Effector CD4-positive, alpha-beta T cell (primary cell): ENCODE data around the gene ALDH3B1. TPM values are rescaled to one million over a fixed set of nuclear protein-coding genes. Genes with fewer than 3 reads are reported as not detected.
"Not testable (repeated sequence)": the region's sequence is repeated elsewhere in the genome, so short reads cannot be mapped to it uniquely, and the experiment has no call there.

Experiments
- DNase-seq: peaks from one replicate; pipeline ENCODE4 v3.0.0-alpha.2; 2020
- total RNA-seq: gene quantifications from one replicate; lab custom pipeline; 2026; lab: John Stamatoyannopoulos, UW

Gene ALDH3B1
- total RNA-seq, result not detected

DNA sequence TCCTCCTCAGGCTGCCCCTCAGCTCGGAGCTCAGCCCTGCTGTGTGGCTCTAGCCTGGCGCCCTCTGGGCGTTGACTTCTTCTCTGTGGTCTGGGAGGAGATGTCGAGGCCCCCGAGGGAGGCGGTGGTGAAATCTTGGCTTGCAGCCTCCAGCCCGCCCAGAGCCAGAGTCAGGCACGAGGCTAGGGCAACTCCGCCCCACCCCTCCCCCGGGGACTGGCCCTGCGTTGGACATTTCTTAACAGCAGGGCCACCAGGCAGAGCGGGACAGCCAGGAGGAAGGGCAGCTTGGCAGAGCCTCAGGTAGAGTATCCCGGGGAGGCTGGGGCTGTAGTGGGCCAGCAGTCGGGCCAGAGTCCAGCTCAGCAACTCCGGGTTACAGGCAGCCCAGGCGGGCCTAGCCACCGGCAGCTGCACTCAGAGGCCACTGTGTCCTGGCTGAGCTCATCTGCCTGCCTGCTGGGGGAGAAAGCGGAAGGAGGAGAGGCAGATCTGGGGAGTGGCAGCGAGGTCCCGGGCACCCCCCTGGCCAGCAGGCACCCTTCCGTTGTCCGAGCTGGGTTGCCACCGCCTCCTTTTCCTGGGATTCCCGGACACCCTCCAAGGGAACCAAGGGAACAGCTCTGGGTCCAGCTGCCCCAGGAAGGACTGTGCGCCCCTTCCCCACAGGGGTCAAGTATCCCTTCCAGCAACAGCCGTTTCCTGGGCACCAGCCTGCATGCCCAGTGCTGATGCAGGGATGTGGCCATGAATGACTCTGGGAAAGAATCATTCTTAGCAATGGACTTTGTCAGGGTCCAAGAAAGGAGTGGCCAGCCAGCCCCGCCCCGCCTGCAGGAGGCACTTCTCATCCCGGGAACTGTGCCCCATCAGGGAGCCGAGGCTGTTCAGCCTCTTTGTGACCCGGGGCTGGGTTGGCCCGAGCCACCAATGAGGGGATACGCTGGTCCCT, at the start of gene ALDH3B1:
Gene ALDH3B1, plus strand, starts transcription at position 238 of the 952 bp plus-strand sequence. CDS start 4,971 bp downstream, outside the sequence.
- DNase-seq, result no peak

- DNase-seq, result not testable (repeated sequence)
Observed at GRCh38 chr11:67963217-67963616, 46.9 kb upstream of the ALDH3B1 start.

DNA sequence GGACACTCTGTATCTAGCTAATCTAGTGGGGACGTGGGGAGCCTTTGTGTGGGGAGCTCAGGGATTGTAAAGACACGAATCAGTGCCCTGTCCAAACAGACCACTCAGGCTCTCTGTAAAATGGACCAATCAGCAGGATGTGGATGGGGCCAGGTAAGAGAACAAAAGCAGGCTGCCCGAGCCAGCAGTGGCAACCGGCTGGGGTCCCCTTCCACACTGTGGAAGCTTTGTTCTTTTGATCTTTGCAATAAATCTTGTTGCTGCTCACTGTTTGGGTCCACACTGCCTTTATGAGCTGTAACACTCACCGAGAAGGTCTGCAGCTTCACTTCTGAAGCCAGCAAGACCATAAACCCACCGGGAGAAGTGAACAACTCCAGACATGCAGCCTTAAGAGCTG, 46.2 kb upstream of the ALDH3B1 start:
- not testable (repeated sequence) for DNase-seq

DNA sequence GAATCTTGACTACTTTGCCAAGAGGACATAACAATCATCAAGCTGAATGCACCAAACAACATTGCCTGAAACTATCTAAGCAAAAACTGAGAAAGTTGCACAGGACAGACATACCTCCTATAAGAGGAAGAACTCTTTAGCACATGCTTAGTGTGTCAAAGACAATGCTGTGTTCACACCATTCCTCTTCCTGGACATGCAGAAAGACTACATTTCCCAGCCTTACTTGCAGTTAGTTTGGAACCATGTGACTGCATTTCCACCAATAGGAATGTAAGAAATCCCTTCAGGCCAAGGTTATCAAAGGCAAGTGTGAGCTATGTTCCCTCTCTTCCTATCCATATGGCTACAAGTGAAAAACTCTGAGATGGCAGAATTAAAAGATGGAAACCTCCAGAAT, 45.4 kb upstream of the ALDH3B1 start:
- not testable (repeated sequence) for DNase-seq

GRCh38 chr11:67965830-67966348, 44.2 kb upstream of the ALDH3B1 start:
- not testable (repeated sequence) for DNase-seq

- not testable (repeated sequence) for DNase-seq
Observed at GRCh38 chr11:67974746-67975145, 35.4 kb upstream of the ALDH3B1 start.

DNA sequence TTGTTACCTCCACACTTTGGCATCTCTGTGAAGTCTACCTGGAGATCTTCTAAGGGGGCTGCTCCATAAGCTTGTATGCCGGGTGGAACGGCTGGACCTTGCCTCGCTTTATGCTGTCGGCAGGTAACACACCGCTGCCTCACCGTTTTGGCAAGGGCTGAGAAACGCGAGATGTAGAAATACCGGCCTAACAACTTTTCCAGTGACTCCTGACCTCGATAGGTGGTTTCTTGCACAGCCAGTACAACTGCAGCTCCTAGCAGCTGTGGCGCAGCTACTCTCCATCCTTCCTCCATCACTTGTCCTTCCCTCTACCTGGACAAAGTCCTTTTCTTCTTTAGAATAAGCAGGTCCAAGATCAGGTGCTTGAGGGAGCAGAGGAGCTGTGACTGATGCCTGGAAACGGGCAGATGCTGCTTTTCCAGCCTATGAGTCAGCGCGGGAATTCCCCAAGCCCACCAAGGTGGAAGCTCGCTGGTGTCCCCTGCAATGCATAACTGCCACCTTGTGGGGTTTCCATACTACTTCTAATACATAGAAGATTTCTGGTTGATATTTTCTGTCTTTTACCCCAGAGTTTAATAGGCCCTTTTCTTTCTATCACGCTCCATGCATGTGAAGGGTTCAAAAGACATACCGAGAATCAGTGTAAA, 31.2 kb upstream of the ALDH3B1 start:
- DNase-seq, result not testable (repeated sequence)

DNA sequence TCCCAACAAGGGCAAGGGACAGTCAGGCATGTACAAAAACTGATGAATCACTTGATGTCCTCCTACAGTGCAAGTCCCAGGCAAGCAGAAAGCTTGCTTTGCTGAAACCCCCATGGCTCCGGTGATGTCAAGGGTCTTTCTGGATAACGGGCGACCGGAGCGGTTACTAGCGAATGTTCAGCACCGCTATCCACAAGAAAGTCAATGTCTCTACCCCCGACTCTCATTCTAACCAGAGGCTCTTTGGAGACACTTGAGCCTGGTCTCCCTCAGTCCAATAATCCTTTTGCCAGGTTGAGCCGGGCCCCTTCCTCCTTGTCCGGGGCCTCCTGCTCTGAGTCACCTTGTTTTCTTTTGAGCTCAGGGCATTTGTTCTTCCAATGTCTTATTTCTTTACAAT, 28.9 kb upstream of the ALDH3B1 start:
- not testable (repeated sequence) for DNase-seq

- not testable (repeated sequence) for DNase-seq
Observed at GRCh38 chr11:67982255-67982857, 27.8 kb upstream of the ALDH3B1 start.

DNA sequence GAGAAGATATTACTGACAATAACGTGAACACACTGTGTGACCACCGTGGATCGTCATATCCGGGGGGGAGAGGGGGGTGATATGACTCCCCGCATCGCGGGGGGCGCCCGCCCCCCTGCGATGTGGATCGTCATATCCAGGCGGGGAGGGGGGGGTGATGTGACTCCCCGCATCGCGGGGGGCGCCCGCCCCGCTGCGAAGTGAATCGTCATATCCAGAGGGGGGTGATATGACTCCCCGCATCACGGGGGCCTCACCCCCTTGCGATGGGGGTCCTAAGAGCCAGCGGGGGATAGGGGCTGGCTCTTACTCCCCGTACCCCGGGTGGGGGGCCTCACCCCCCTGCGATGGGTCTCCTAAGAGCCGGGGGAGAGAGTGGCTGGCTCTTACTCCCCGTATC, 26.2 kb upstream of the ALDH3B1 start:
- no peak for DNase-seq

- DNase-seq, result not testable (repeated sequence)
Observed at GRCh38 chr11:67985302-67985701, 24.8 kb upstream of the ALDH3B1 start.

- not testable (repeated sequence) for DNase-seq
Observed at GRCh38 chr11:67990546-67991346, 19.4 kb upstream of the ALDH3B1 start.

GRCh38 chr11:67991347-67992121, 18.6 kb upstream of the ALDH3B1 start:
- not testable (repeated sequence) for DNase-seq

- peak; percentile 19 for DNase-seq
Observed at GRCh38 chr11:67993821-67994220, 16.3 kb upstream of the ALDH3B1 start.

DNA sequence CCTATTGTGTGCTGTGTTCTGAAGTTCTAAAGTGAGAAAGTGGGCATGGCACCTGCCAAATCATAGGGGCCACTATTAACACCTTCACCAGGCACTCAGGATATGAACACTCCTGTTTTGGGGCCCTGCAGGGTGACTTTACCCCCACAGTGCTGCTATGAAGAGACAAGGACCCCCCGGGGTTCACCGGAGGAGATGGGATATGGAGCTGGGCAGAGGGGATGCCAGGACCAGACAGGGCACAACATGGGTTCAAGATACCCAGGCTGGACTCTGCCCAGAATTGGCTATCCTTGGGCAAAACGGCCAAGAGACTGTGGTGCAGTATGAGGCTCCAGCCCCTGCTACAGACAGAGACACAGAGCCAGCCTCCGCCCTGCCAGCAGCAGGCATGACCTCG, 15.7 kb upstream of the ALDH3B1 start:
- DNase-seq, result not testable (repeated sequence)

- DNase-seq, result not testable (repeated sequence)
Observed at GRCh38 chr11:67995129-67995528, 15.0 kb upstream of the ALDH3B1 start.

GRCh38 chr11:67995579-67995978, 14.5 kb upstream of the ALDH3B1 start:
- not testable (repeated sequence) for DNase-seq

- DNase-seq, result no peak
Observed at GRCh38 chr11:67996051-67996450, 14.1 kb upstream of the ALDH3B1 start.

GRCh38 chr11:67996622-67997474, 13.3 kb upstream of the ALDH3B1 start:
- DNase-seq, result no peak

GRCh38 chr11:67997475-67997921, 12.6 kb upstream of the ALDH3B1 start:
- DNase-seq, result no peak
